Small intestine (tissue), 7 donors: ENCODE measurements around the gene TAF13. TPM values are rescaled to one million over a fixed set of nuclear protein-coding genes. Genes with fewer than 3 reads are reported as not detected.
A peak's percentile ranks its signal among the peaks of the same experiment; 100 is the strongest.

Experiments
- DNase-seq, 2 donors: peaks; one replicate each; pipeline versions ENCODE4 v3.0.0 to v3.0.0-alpha.2; 2013
- FAIRE-seq: peaks from 2 replicates; lab custom pipeline; 2012; peaks lifted over from hg19 to GRCh38; lab: Jason Lieb, UNC
- H3K27ac ChIP-seq, 3 donors: one replicate each; pipeline ENCODE4 v1.5.1; 2013; ENCODE audit warnings: low read length in 2 of 3, mild to moderate bottlenecking in 2 of 3, control low read depth in 1 of 3, inconsistent platforms in 1 of 3, low read depth in 1 of 3, moderate library complexity in 1 of 3
- H3K27me3 ChIP-seq, 3 donors: one replicate each; pipeline ENCODE4 v1.6.1; 2013; ENCODE audit warnings: low read length in 3 of 3, inconsistent platforms in 1 of 3; ENCODE audit not compliant: control insufficient read depth in 3 of 3, insufficient read depth in 3 of 3
- H3K36me3 ChIP-seq, 3 donors: one replicate each; pipeline ENCODE4 v1.6.1; 2013; ENCODE audit warnings: low read length in 3 of 3, inconsistent platforms in 1 of 3, low read depth in 1 of 3, mild to moderate bottlenecking in 1 of 3, moderate library complexity in 1 of 3; ENCODE audit not compliant: control insufficient read depth in 3 of 3, insufficient read depth in 2 of 3
- H3K4me1 ChIP-seq, 3 donors: one replicate each; pipeline ENCODE4 v1.6.1; 2013; ENCODE audit warnings: low read length in 2 of 3, inconsistent platforms in 1 of 3, low read depth in 1 of 3, mild to moderate bottlenecking in 1 of 3, moderate library complexity in 1 of 3; ENCODE audit not compliant: control insufficient read depth in 3 of 3, insufficient read depth in 2 of 3
- H3K4me3 ChIP-seq, 3 donors: one replicate each; pipeline ENCODE4 v1.5.1; 2013; ENCODE audit warnings: low read length in 3 of 3, control low read depth in 1 of 3, inconsistent platforms in 1 of 3, low read depth in 1 of 3, mild to moderate bottlenecking in 1 of 3, moderate library complexity in 1 of 3
- H3K9me3 ChIP-seq, 2 donors: one replicate each; pipeline ENCODE4 v1.6.1; 2013; ENCODE audit warnings: low read depth in 1 of 2, low read length in 1 of 2; ENCODE audit not compliant: control insufficient read depth in 2 of 2, insufficient read depth in 1 of 2
- whole genome bisulfite sequencing, 3 donors: extraction: QIAGEN DNeasy Blood & Tissue Kit; methylation state at CpG; one replicate each; pipeline ENCODE4 v1.1.7; 2013; 5-methylcytosine and 5-hydroxymethylcytosine counted together
- polyA plus RNA-seq, 4 donors: library from polyadenylated mRNA; stranded (reverse) in 3 of 4; unstranded in 1 of 4; fragments of 200-250 nt in 3 of 4; fragments of 120-200 nt in 1 of 4; gene quantifications; one replicate each; pipeline versions ENCODE4 v1.2.1 to v1.2.3, GENCODE V29; 2013
- donor health status: healthy with polysubstance abuse.
- donor health status: control.
- donor health status: control.
- donor health status: Bipolar disorder and iron deficiency.
- donor health status: healthy.

TAF13 gene
- polyA plus RNA-seq, 4 donors = 34.9 to 49.2 (median 39.2) TPM

- no peak for FAIRE-seq
Observed at GRCh38 chr1:109050228-109050995, 25.4 kb downstream of the TAF13 start.

GRCh38 chr1:109048335-109048734 is 27.5 kb downstream of the TAF13 start:
- no peak overlapping the region for H3K4me3 ChIP-seq
- H3K9me3 ChIP-seq = peaks cover 0 to 2% of the 10 kb centered on the region in 2 donors
- no peak overlapping the region for H3K27ac ChIP-seq
- 23 to 52% (median 25%) methylated on average over 2 of the region's 2 CpGs for WGBS, 3 donors
- H3K4me1 ChIP-seq = no peaks in the 10 kb centered on the region
- no peak for DNase-seq
- no peaks in the 10 kb centered on the region for H3K36me3 ChIP-seq
- H3K27me3 ChIP-seq = no peaks in the 10 kb centered on the region
- no peak for FAIRE-seq

More at GRCh38 chr1:109050228-109050995, 25.4 kb downstream of the TAF13 start:
- Histone ChIP-seq H3K4me3 (no peak overlapping the region), H3K27me3 (no peaks in the 10 kb centered on the region), H3K36me3 (no peaks in the 10 kb centered on the region), H3K4me1 (no peaks in the 10 kb centered on the region), H3K27ac (no peak overlapping the region), H3K9me3 (peaks cover 0 to 2% of the 10 kb centered on the region in 2 donors)
- 65 to 81% (median 80%) methylated on average over 7 of the region's 7 CpGs for WGBS, 3 donors
- DNase-seq = no peak

GRCh38 chr1:109047339-109047738 is 28.5 kb downstream of the TAF13 start:
- DNase-seq (peak; percentile 31 to 48), FAIRE-seq (no peak)
- Histone ChIP-seq H3K27ac (no peak overlapping the region), H3K27me3 (no peaks in the 10 kb centered on the region), H3K9me3 (peaks cover 0 to 1% of the 10 kb centered on the region in 2 donors), H3K4me1 (no peaks in the 10 kb centered on the region), H3K36me3 (no peaks in the 10 kb centered on the region), H3K4me3 (no peak overlapping the region)
- WGBS, 3 donors = 25 to 70% (median 55%) methylated on average over 6 of the region's 6 CpGs

- Histone ChIP-seq H3K9me3 (no peaks in the 10 kb centered on the region), H3K27ac (no peak overlapping the region), H3K4me3 (no peak overlapping the region), H3K36me3 (no peaks in the 10 kb centered on the region), H3K4me1 (no peaks in the 10 kb centered on the region), H3K27me3 (no peaks in the 10 kb centered on the region)
- no peak for DNase-seq
- WGBS, 3 donors = 80 to 87% (median 83%) methylated on average over 4 of the region's 4 CpGs
- FAIRE-seq = no peak
Observed at GRCh38 chr1:109046671-109047070, 29.1 kb downstream of the TAF13 start.

GRCh38 chr1:109045595-109045994 is 30.2 kb downstream of the TAF13 start:
- 47 to 67% (median 66%) methylated on average over 1 of the region's 1 CpG for WGBS, 3 donors
- H3K36me3 ChIP-seq = no peaks in the 10 kb centered on the region
- FAIRE-seq = no peak

GRCh38 chr1:109041621-109042468 is 34.0 kb downstream of the TAF13 start, which contains the start of gene WDR47:
Gene WDR47, minus strand, starts transcription at chr1:109042102. Its CDS starts 18,590 bp downstream, at chr1:109023512.
- H3K9me3 ChIP-seq = no peaks in the 10 kb centered on the region
- peak within 1 kb of the TSS; percentile 63 to 96 (median 82) for H3K4me3 ChIP-seq
- no peaks in the 10 kb centered on the region for H3K36me3 ChIP-seq
- DNase-seq (peak; percentile 96 to 97), FAIRE-seq (no peak)
- 0 to 1% (median 0%) methylated on average over 51 to 90 of the region's 90 CpGs for WGBS, 3 donors
- H3K27ac ChIP-seq = peak within 1 kb of the TSS; percentile 69 to 88 (median 85)
- H3K4me1 ChIP-seq = no peaks in the 10 kb centered on the region
- H3K27me3 ChIP-seq = no peaks in the 10 kb centered on the region

More at GRCh38 chr1:109045595-109045994, 30.2 kb downstream of the TAF13 start:
- H3K27ac ChIP-seq = no peak overlapping the region
- DNase-seq = no peak
- H3K4me3 ChIP-seq = no peak overlapping the region
- no peaks in the 10 kb centered on the region for H3K27me3 ChIP-seq
- H3K9me3 ChIP-seq = no peaks in the 10 kb centered on the region
- H3K4me1 ChIP-seq = no peaks in the 10 kb centered on the region

- H3K36me3 ChIP-seq = peaks cover 0 to 2% (median 0%) of the 10 kb centered on the region in 3 donors
- H3K27ac ChIP-seq = peak overlapping the region; percentile 69 to 88 (median 85)
- H3K9me3 ChIP-seq = no peaks in the 10 kb centered on the region
- H3K4me3 ChIP-seq = peak overlapping the region; percentile 63 to 96 (median 82)
- DNase-seq (peak in 1 of 2 donors; percentile 20), FAIRE-seq (no peak)
- no peaks in the 10 kb centered on the region for H3K27me3 ChIP-seq
- H3K4me1 ChIP-seq = no peaks in the 10 kb centered on the region
- WGBS, 3 donors = 1% methylated on average over 40 to 44 of the region's 44 CpGs
Observed at GRCh38 chr1:109040989-109041620, 34.7 kb downstream of the TAF13 start.

GRCh38 chr1:109040627-109040988 is 35.2 kb downstream of the TAF13 start:
- Histone ChIP-seq H3K27ac (no peak overlapping the region), H3K27me3 (no peaks in the 10 kb centered on the region), H3K4me1 (no peaks in the 10 kb centered on the region), H3K4me3 (peak overlapping the region; percentile 63 to 96 (median 82)), H3K9me3 (no peaks in the 10 kb centered on the region), H3K36me3 (peaks cover 0 to 3% (median 0%) of the 10 kb centered on the region in 3 donors)
- 31 to 35% (median 31%) methylated on average over 3 of the region's 3 CpGs for WGBS, 3 donors
- no peak for DNase-seq
- FAIRE-seq = no peak
